ENCODE results near the gene NKD2. TPM values are rescaled to one million over a fixed set of nuclear protein-coding genes. Genes with fewer than 3 reads are reported as not detected.

Gene NKD2
- total and polyA plus RNA-seq, 7 donors, result 0.08 to 0.96 (median 0.63) TPM; not detected in 1

DNA sequence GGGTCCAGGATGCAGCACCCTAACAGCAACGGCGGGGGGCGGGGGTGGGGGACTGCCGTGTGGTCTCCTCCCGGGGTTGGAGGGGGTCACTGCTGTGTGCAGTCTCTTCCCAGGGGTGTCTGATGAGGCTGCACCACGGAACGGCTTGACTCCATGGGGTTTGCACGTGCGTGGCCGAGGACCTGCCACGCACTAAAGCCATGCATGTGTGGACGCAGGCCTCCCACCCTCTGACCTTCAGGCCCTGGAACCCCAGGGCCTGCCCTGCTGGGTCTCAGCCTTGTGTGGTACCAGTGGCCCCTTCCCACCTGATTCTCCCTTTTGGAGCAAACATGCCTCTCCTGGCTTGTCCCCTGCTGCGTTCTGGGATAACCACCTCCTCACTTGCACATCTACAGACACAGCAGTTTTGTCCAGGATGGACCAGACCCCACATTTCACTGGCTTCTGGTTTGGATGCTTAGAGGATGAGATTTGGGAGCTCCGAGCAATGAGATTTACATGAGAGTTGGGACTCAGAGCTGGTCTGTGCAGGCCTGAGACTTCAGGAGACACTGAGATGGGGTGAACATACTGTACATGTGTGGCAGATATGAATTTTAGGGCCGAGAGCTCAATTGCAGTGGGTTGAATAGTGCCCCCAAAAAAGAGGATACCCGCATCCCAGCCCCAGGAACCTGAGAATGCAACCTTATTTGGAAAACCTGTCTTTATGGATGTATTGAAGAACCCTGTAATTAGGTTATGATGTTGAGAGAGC lies 57.5 kb downstream of the NKD2 start:
- 93 to 95% (median 93%) methylated on average over 15 to 16 of the region's 16 CpGs for WGBS, 3 donors
- intact Hi-C loops (cut with DNase I), result no loop called here

DNA sequence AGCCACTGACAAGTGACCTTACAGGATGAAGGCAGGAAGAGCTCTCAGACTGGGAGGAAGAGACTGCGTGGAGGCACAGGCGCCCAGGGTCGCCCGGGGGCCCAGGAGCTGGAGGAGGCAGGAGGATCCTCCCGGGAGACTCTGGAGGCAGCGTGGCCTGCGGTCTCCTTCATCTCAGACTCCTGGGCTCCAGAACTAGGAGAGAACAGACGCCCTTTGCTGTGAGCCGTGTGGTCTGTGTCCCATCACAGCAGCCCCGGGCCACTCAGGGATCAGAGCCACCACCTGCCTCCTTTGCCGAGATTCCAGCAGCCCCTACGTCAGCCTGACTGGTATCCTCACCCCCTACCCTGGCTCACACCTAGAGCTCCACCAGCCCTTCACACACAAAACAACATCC lies 58.1 kb downstream of the NKD2 start:
- Histone ChIP-seq H3K36me3 (ENCODE audit: insufficient read depth in 1 of 2, low read depth in 1 of 2) (no peaks in the 10 kb centered on the region), H3K4me3 (no peak overlapping the region), H3K4me1 (no peaks in the 10 kb centered on the region), H3K27ac (no peak overlapping the region), H3K9me3 (no peaks in the 10 kb centered on the region), H3K27me3 (ENCODE audit: insufficient read depth in 3 of 3, low read length in 2 of 3) (no peaks in the 10 kb centered on the region)
- DNase-seq (no peak), ATAC-seq (no peak)
- TF ChIP-seq CTCF (IDR thresholded peaks at IDR 0.05), result no peak
- 83 to 88% (median 84%) methylated on average over 12 of the region's 12 CpGs for WGBS, 3 donors
- intact Hi-C loops (cut with DNase I), result no loop called here

More for the DNA sequence above, 57.5 kb downstream of the NKD2 start:
- Histone ChIP-seq H3K9me3 (no peaks in the 10 kb centered on the region), H3K4me1 (no peaks in the 10 kb centered on the region), H3K36me3 (ENCODE audit: insufficient read depth in 1 of 2, low read depth in 1 of 2) (no peaks in the 10 kb centered on the region), H3K4me3 (no peak overlapping the region), H3K27me3 (ENCODE audit: insufficient read depth in 3 of 3, low read length in 2 of 3) (no peaks in the 10 kb centered on the region), H3K27ac (no peak overlapping the region)
- TF ChIP-seq CTCF (IDR thresholded peaks at IDR 0.05), result no peak
- DNase-seq, result peak in 1 of 2 donors; percentile 3
- ATAC-seq, result no peak

GRCh38 chr5:1067141-1068121 lies 58.8 kb downstream of the NKD2 start:
- DNase-seq, result peak; percentile 12 to 38
- ATAC-seq, result no peak
- intact Hi-C loops (cut with DNase I), result no loop called here
- H3K4me1 ChIP-seq, result no peaks in the 10 kb centered on the region
- H3K4me3 ChIP-seq, result no peak overlapping the region
- no peaks in the 10 kb centered on the region for H3K36me3 ChIP-seq (ENCODE audit: insufficient read depth in 1 of 2, low read depth in 1 of 2)
- no peaks in the 10 kb centered on the region for H3K27me3 ChIP-seq (ENCODE audit: insufficient read depth in 3 of 3, low read length in 2 of 3)
- TF ChIP-seq CTCF (IDR thresholded peaks at IDR 0.05), result no peak
- WGBS, 3 donors, result 87 to 91% (median 87%) methylated on average over 45 of the region's 45 CpGs
- no peaks in the 10 kb centered on the region for H3K9me3 ChIP-seq
- H3K27ac ChIP-seq, result no peak overlapping the region

- peak; percentile 37 to 75 for DNase-seq
- peak in 2 of 4 donors; percentile 31 to 63 for ATAC-seq
- Histone ChIP-seq H3K36me3 (ENCODE audit: insufficient read depth in 1 of 2, low read depth in 1 of 2) (peaks cover 0 to under 1% of the 10 kb centered on the region in 2 donors), H3K27ac (no peak overlapping the region), H3K9me3 (no peaks in the 10 kb centered on the region), H3K27me3 (ENCODE audit: insufficient read depth in 3 of 3, low read length in 2 of 3) (no peaks in the 10 kb centered on the region), H3K4me3 (no peak overlapping the region), H3K4me1 (no peaks in the 10 kb centered on the region)
- TF ChIP-seq CTCF (IDR thresholded peaks at IDR 0.05), result no peak
- intact Hi-C loops (cut with DNase I), result no loop called here
- 80 to 89% (median 83%) methylated on average over 34 of the region's 34 CpGs for WGBS, 3 donors
Measured at GRCh38 chr5:1068204-1068894, 59.7 kb downstream of the NKD2 start.
